Uterus (tissue), 2 donors: ENCODE data around the gene YWHAG.

Experiments used
- CTCF ChIP-seq, 4 experiments: fragments of 200-600 bp in 2 of 4; fragments of 450-650 bp in 2 of 4; sonication (generic) in 2 of 4; IDR thresholded peaks; one replicate each; pipeline ENCODE4 v1.5.1; 2016 to 2019; ENCODE audit warnings: antibody characterized with exemption in 4 of 4, mild to moderate bottlenecking in 2 of 4, moderate library complexity in 1 of 4
- POLR2A ChIP-seq, 2 donors: fragments of 450-650 bp; IDR thresholded peaks; one replicate each; pipeline ENCODE4 v1.6.1; 2016; ENCODE audit warnings: antibody characterized with exemption in 2 of 2, mild to moderate bottlenecking in 1 of 2, moderate library complexity in 1 of 2

- TF ChIP-seq CTCF (IDR thresholded peaks at IDR 0.05), result peak; percentile 94 to 99 (median 97)
- TF ChIP-seq POLR2A (IDR thresholded peaks at IDR 0.05), result peak; percentile 47 to 59
These were observed 67.2 kb downstream of the YWHAG start for GRCh38 chr7:76291351-76292212.
